ENCODE results near the gene OTULIN.

OTULIN gene

GRCh38 chr5:14664270-14665100 lies at the start of gene OTULIN:
TSS of gene OTULIN (plus strand) at chr5:14664718. CDS start at chr5:14664826, 108 bp downstream.
- DNase-seq (ENCODE audit: low read depth in 2 of 2), result peak; percentile 79 to 80

GRCh38 chr5:14615365-14615764 lies 49.2 kb upstream of the OTULIN start:
- no peak for DNase-seq (ENCODE audit: low read depth in 2 of 2)

DNA sequence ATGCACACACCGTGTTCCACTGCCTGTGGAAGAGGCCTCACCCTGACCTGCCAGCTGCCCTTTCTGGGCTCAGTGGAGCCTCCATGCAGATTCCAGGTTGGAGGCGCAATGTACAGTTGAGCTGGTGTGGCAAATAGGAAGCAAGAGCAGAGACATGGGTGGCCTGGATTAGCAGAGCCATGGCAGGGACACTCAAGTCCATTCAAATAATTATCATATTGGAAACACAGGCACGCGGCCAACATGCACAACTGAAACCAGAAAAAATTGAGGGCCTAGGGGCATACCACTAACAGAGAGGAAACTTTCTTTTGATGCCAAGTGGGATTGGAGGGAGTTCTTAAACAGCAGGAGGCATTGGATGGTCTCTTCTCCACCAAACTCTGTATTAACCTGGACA lies 47.1 kb upstream of the OTULIN start:
- DNase-seq (ENCODE audit: low read depth in 2 of 2), result no peak

- DNase-seq (ENCODE audit: low read depth in 2 of 2), result no peak
Observed at GRCh38 chr5:14627270-14627669, 37.2 kb upstream of the OTULIN start.

DNA sequence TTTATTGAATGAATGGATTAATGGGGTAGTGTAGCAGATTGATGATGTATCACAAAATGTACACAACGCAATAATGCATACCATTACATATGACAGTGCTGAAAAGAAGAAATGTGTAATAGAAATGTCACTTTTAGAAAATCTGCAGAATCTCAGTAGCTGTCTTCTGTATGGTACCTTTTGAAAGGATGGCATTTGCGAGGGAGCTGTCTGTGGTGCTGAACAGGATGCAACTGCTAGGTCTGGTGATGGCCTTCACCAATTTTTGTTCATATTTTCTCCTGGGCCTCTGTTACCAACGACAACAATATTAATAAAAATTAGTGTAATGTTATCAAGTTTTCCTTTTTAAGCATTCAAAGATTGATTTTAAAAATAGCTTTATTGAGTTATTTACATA lies 36.2 kb upstream of the OTULIN start:
- peak; percentile 9 to 14 for DNase-seq (ENCODE audit: low read depth in 2 of 2)

GRCh38 chr5:14630671-14631070 lies 33.8 kb upstream of the OTULIN start:
- DNase-seq (ENCODE audit: low read depth in 2 of 2), result no peak

DNA sequence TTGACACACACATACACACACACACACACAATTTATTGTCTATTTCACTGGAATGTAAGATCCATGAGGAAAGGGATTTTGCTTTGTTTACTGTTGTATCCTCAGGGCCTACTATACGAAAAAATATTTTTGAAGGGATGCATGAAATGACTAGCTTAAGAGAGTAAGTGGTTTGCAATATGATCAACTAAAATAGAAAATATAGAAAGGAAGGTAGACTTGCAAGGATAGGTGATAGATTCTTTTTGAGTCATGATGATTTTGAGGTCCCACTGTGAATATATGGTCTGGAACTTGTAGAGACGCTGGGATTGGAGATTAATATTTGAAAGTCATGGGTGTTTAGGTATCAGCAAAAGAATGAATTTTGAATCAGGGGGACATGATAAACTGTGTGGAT lies 28.9 kb upstream of the OTULIN start:
- no peak for DNase-seq (ENCODE audit: low read depth in 2 of 2)

DNA sequence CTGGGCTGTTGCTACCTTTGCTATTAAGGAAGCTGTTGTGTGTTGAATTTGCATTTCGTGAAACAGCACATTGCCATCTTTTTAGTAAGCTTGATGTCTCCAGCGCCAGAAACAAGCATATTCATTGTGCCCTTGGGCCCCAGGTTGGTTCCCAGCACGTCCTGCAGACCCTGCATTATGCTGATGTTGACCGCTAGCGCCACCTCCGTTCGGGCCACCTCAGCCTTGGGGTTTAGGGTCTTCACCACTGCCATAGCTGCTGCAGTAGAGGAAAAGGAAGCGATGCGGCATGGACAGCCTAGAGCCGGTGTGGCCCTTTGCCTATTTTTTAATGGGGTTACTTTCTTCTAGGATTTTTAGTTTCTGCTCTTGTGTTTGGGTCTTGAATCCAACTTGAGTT lies 23.8 kb upstream of the OTULIN start:
- DNase-seq (ENCODE audit: low read depth in 2 of 2), result no peak

DNA sequence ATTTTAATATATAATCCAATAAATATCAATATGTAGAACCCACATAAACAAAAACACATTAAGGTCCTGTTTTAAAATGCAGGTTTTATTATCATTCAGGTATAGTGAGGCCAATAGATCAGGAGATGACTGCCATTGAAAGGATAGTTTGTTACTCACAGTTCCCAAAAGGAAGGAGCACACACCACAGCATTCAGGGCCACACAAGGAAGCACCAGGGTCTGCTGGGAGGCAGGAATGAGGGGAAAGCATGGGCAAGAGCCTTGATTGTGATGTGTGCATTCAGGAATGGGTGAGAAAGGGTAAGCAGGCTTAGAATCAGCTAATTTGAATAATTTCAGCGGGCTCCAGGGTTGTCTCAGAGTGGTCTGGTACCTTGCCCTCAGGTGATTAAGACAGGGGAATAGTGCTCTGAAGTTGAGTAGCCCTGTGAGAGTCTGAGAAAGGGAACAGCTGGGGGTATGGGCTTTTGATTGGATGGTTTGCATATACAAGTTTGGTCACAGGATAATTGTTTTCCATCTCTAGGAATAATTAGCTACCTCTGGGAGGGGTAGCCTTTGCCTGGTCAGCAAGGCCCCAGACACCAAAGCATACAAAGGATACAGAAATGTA lies 19.8 kb upstream of the OTULIN start:
- no peak for DNase-seq (ENCODE audit: low read depth in 2 of 2)

GRCh38 chr5:14650052-14650451 lies 14.5 kb upstream of the OTULIN start:
- no peak for DNase-seq (ENCODE audit: low read depth in 2 of 2)

- DNase-seq (ENCODE audit: low read depth in 2 of 2), result no peak
Observed at GRCh38 chr5:14655146-14655741, 9.3 kb upstream of the OTULIN start.

DNA sequence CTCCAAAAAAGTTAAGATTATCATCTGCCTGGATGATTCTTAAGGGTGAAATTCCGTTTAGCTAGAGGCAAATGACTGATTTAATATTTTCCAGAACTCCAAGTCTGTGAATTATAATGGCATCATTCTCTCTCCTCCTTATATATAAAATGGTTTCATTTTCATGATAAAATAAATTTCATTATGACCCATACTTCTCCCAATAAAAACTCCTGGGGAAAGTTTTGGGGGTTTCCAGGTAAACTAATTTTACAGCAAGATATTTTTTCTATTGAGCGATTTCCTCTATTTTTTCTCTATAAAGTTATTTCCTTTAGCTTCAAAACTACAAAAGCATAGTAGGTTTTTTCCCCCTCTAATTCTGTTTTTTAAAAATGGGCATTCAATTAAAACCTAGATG lies 7.6 kb upstream of the OTULIN start:
- DNase-seq (ENCODE audit: low read depth in 2 of 2), result no peak

DNA sequence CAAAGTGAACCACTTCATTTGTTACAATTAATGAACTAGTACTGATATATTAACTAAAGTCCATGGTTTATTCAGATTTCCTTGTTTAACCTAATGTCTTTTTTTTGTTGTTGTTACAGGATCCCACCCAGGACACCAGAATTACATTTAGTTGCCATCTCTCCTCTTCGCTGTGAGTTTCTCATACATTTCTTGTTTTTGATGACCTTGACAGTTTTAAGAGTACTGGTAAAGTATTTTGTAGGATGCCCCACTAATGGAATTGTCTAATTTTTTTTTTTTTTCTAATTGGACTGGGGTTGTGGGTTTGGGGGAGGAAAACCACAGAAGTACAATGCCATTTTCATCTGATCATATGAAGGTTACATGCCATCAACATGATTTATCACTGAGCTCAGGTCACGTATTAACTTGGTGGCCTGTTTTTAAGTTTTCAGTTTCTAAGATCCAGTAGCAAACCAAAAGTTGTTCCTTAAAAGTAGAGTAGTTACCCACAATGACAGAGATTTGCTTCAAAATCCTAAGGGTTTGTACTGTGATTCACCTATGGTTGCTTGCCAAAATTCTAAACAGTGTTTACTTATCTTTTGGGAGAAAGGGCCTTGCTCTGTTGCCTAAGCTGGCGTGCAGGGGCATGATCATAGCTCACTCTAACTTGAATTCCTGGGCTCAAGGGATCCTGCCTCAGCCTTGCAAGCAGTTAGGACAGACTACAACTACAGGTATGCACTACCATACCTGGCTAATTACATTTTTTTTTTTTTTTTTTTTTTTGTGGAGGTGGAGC lies 4.5 kb upstream of the OTULIN start:
- DNase-seq (ENCODE audit: low read depth in 2 of 2), result no peak

GRCh38 chr5:14660833-14661232 lies 3.7 kb upstream of the OTULIN start:
- no peak for DNase-seq (ENCODE audit: low read depth in 2 of 2)

DNA sequence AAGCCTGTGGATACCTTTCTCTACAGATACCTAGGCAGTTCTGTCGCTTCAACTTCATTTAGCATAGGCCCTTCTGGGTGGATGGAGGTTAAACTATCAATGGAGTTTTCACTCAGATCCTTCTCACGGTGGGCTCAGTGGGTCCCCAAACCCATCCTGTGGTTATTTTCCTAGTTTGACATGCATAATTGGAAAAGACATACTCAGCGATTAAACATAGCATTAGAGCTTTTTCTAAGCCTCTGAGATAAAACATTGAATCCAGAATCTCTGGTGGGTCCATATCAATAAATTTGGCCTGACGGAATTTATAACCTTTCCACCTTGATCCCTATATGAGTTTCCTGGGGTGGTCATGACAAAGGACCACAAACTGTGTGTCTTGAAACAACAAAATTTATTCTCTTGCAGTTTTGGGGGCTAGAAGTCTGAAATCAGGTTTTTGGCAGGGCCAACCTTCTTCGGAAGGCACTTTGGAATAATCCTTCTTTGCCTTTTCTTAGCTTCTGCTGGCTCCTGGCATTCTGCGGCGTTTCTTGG lies 1.7 kb upstream of the OTULIN start:
- DNase-seq (ENCODE audit: low read depth in 2 of 2), result no peak

- DNase-seq (ENCODE audit: low read depth in 2 of 2), result no peak
Observed at GRCh38 chr5:14663734-14664269, 716 bp upstream of the OTULIN start.

DNA sequence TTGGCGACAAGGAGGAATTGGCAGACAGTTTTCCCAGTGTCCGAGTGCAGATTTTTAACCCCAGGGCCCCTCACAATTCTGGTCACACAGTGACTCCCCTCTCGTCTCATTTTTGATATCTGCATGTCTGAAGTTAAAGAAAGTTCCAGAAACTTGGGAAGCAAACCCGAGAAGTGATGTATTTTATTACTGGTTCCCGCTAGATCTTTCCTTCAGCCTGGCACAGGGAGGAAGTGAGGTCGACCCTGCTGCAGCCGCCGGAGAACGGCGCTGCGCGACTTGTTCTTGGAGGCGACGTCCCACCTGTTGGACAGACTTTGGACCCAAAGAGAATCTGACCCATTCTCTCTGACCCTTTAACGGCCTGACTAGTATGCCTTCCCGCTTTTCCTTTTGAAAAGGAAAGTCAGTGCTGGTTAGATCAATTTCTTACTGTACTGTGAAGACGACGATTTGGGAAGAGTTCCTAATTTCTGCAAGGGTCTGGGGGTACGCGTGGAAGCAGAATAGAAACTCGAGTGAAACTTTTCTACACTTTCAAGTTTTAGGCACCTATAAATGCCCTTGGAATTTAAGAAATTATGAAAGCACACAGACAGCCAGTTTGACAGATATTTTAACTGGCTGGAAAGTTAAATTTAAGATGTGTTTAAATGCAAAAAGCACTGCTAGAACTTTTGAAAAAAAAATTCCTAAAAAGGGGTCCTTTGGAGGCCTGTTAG lies 744 bp downstream of the OTULIN start:
- no peak for DNase-seq (ENCODE audit: low read depth in 2 of 2)

DNA sequence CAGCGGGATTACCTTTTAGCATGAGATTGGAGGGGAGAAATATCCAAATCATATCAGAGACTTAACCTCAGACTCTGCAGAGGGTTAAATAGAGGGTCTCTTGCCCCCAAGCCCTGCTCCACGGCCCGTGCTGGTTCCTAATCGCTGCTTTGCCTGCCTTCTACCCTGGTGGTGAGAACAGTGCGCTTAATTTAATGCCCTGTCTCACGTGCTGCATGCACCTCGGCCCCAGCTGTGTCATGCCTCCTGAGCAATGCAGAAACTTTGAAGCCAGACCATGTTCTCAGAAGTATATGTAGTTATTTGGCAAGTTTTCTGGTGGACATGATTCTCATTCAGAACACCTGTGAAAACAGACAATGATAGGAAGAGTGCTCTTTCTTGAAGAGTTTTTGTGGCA lies 1.4 kb downstream of the OTULIN start:
- DNase-seq (ENCODE audit: low read depth in 2 of 2), result peak; percentile 46 to 48

DNA sequence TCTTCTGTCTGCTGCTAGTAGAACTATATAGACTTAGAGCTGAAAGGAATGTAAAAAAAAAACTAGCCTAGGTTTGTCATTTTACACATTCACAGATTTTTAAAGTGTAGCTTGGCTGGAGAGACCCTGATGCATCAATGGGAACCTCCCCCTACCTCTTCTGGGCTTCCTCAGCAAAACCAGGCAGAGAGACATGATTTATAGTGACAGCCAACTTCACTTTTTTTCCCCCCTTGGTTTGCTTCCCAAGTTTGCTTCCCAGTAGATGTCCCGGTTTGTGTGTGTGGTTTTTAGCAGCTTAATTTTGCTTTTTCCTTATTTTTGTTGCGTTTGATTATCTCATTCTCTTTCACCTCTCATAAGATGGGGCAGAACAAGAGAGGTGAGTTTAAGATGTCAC lies 1.8 kb downstream of the OTULIN start:
- DNase-seq (ENCODE audit: low read depth in 2 of 2), result no peak

DNA sequence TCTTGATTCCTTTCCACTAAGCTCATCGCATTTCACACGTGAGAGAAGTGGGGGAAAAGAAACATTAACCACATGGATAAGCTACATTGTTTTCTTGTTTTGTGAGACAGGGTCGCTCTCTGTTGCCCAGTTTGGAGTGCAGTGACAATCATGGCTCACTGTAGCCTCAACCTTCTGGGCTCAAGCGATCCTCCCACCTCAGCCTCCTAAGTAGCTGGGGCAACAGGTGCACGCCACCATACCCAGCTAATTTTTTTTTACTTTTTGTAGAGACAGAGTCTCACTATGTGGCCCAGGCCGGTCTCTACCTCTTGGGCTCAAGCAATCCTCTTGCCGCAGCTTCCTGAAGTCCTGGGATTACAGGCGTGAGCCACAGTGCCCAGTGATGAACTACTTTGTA lies 2.8 kb downstream of the OTULIN start:
- no peak for DNase-seq (ENCODE audit: low read depth in 2 of 2)

GRCh38 chr5:14667770-14668169 lies 3.3 kb downstream of the OTULIN start:
- no peak for DNase-seq (ENCODE audit: low read depth in 2 of 2)

Measured in stimulated activated CD4-positive, alpha-beta T cell treated with anti-CD3 and anti-CD28 coated beads, Interleukin-15, amount 100 ng/mL, for 48 hours (primary cell).